B cell (primary cell): ENCODE data around the gene SLCO3A1. TPM values are rescaled to one million over a fixed set of nuclear protein-coding genes. Genes with fewer than 3 reads are reported as not detected.

Experiments used
- ATAC-seq: fragments of 200-7000 bp; cut with Tn5 transposase; one replicate; pipeline ENCODE4 v1.10.0; 2021; ENCODE audit warnings: low read depth, mild to moderate bottlenecking, moderate number of reproducible peaks, moderate library complexity
- CTCF ChIA-PET: fragments of 350-600 bp; sonication (Branson Sonifier 250); formaldehyde crosslinking; loops from one replicate; lab custom pipeline; 2021; ENCODE audit warnings: antibody characterized with exemption, inconsistent platforms; lab: Charles Lee
- POLR2A ChIA-PET: fragments of 350-600 bp; sonication (Branson Sonifier 250); formaldehyde crosslinking; loops from one replicate; lab custom pipeline; 2021; ENCODE audit warnings: antibody characterized with exemption; lab: Charles Lee
- DNase-seq: peaks from one replicate; pipeline ENCODE4 v3.0.0; 2013
- H2AFZ ChIP-seq: 2 replicates; pipeline ENCODE4 v1.6.1; 2012; ENCODE audit warnings: mild to moderate bottlenecking, low read depth, low read length; ENCODE audit not compliant: insufficient read depth, poor library complexity, severe bottlenecking
- H3K27ac ChIP-seq, 2 donors: 1 replicate in 1 of 2; 2 replicates in 1 of 2; pipeline ENCODE4 v1.5.1; 2012 to 2013; ENCODE audit warnings: low read length in 2 of 2, mild to moderate bottlenecking in 2 of 2, moderate library complexity in 1 of 2
- H3K27me3 ChIP-seq, 4 experiments: fragments of 200-600 bp in 1 of 4; sonication (generic) in 1 of 4; replicated peaks in 1 of 4; 1 replicate in 2 of 4; 2 replicates in 2 of 4; pipeline versions ENCODE4 v1.6.1 to v1.7.0; 2013 to 2016; ENCODE audit warnings: low read length in 3 of 4, mild to moderate bottlenecking in 2 of 4, mixed read lengths in 1 of 4, moderate library complexity in 1 of 4; ENCODE audit not compliant: insufficient read depth in 4 of 4, control insufficient read depth in 3 of 4; ENCODE audit errors: control extremely low read depth in 1 of 4
- H3K36me3 ChIP-seq, 2 experiments: replicated peaks in 1 of 2; 1 replicate in 1 of 2; 2 replicates in 1 of 2; pipeline versions ENCODE4 v1.6.1 to v1.7.1; 2013; ENCODE audit warnings: low read length in 1 of 2; ENCODE audit not compliant: insufficient read depth in 2 of 2, control insufficient read depth in 1 of 2; ENCODE audit errors: control extremely low read depth in 1 of 2, extremely low read depth in 1 of 2
- H3K4me1 ChIP-seq, 2 donors: fragments of 200-600 bp in 1 of 2; sonication (generic) in 1 of 2; 1 replicate in 1 of 2; 2 replicates in 1 of 2; pipeline versions ENCODE4 v1.5.1 to v1.6.1; 2013 to 2017; ENCODE audit warnings: low read length in 2 of 2; ENCODE audit not compliant: control insufficient read depth in 2 of 2, insufficient read depth in 2 of 2
- H3K4me2 ChIP-seq: replicated peaks from 2 replicates; pipeline ENCODE3; 2012; ENCODE audit warnings: mild to moderate bottlenecking, low read depth, low read length; ENCODE audit not compliant: poor library complexity, severe bottlenecking
- H3K4me3 ChIP-seq, 5 experiments: fragments of 200-600 bp in 1 of 5; sonication (generic) in 1 of 5; 1 replicate in 3 of 5; 2 replicates in 2 of 5; pipeline versions ENCODE4 v1.5.1 to v1.7.0; 2011 to 2016; ENCODE audit warnings: low read length in 4 of 5, mild to moderate bottlenecking in 4 of 5, low read depth in 2 of 5, control low read depth in 1 of 5, moderate library complexity in 1 of 5; ENCODE audit not compliant: insufficient read depth in 1 of 5; ENCODE audit errors: control extremely low read depth in 1 of 5, extremely low read depth in 1 of 5
- H3K79me2 ChIP-seq: fragments of 200-600 bp; sonication (generic); one replicate; pipeline ENCODE4 v1.6.0; 2016; ENCODE audit warnings: low read length; ENCODE audit not compliant: control insufficient read depth, insufficient read depth
- H3K9ac ChIP-seq: fragments of 200-600 bp; sonication (generic); 2 replicates; pipeline ENCODE4 v1.6.1; 2017; ENCODE audit warnings: mild to moderate bottlenecking, low read length, moderate library complexity
- H3K9me3 ChIP-seq, 3 donors: one replicate each; pipeline versions ENCODE4 v1.6.1 to v1.7.1; 2013; ENCODE audit warnings: low read length in 2 of 3; ENCODE audit not compliant: control insufficient read depth in 2 of 3, insufficient read depth in 1 of 3; ENCODE audit errors: control extremely low read depth in 1 of 3
- H4K20me1 ChIP-seq: 2 replicates; pipeline ENCODE4 v1.6.0; 2012; ENCODE audit warnings: mild to moderate bottlenecking, low read length; ENCODE audit not compliant: insufficient read depth, control insufficient read depth, poor library complexity, severe bottlenecking
- H3K27ac Mint-ChIP-seq: one replicate; pipeline ENCODE4 v1.8.0; 2021; ENCODE audit warnings: mixed read lengths
- H3K27me3 Mint-ChIP-seq: one replicate; pipeline ENCODE4 v1.8.0; 2021; ENCODE audit warnings: mixed read lengths
- H3K4me1 Mint-ChIP-seq: one replicate; pipeline ENCODE4 v1.8.0; 2021; ENCODE audit warnings: mixed read lengths
- H3K4me3 Mint-ChIP-seq: one replicate; pipeline ENCODE4 v1.8.0; 2021; ENCODE audit warnings: mixed read lengths
- H3K9me3 Mint-ChIP-seq: one replicate; pipeline ENCODE4 v1.8.0; 2022; ENCODE audit warnings: mixed read lengths; ENCODE audit not compliant: insufficient read depth
- CTCF ChIP-seq: fragments of 200-600 bp; IDR thresholded peaks from one replicate; pipeline ENCODE4 v1.8.0; 2022; ENCODE audit warnings: antibody characterized with exemption, mild to moderate bottlenecking
- EZH2 ChIP-seq: IDR thresholded peaks from 2 replicates; pipeline ENCODE4 v1.6.1; 2012; ENCODE audit warnings: borderline replicate concordance, low read depth, mild to moderate bottlenecking, moderate library complexity, low read length; ENCODE audit not compliant: insufficient read depth, poor library complexity, severe bottlenecking
- WGBS: methylation state at CpG from one replicate; pipeline ENCODE4 v1.1.5; 2013; ENCODE audit warnings: missing lambda C conversion rate; ENCODE audit not compliant: insufficient coverage; 5-methylcytosine and 5-hydroxymethylcytosine counted together
- intact Hi-C: fragments of 100-400 bp; cut with micrococcal nuclease; formaldehyde crosslinking; loops from one replicate; pipeline ENCODE4 v1.10.0; 2022
- polyA plus RNA-seq: library from polyadenylated mRNA; depleted of rRNA; stranded (reverse); fragments of >200 nt; gene quantifications from 2 replicates; pipeline ENCODE4 v1.2.3, GENCODE V29; 2012
- total RNA-seq, 2 donors: library from RNA; stranded (reverse); fragments of 120-200 nt in 1 of 2; gene quantifications; 1 replicate in 1 of 2; 2 replicates in 1 of 2; pipeline versions ENCODE4 v1.2.3 to v1.2.4, GENCODE V29; 2013 to 2022

Gene SLCO3A1
- total and polyA plus RNA-seq, 2 donors (not counting 1 experiment from before 2014, with no cell fraction given): 0.99 to 2.3 TPM

GRCh38 chr15:92011611-92012367 lies 158.3 kb downstream of the SLCO3A1 start:
- Mint-ChIP-seq H3K27me3 (no peaks in the 10 kb centered on the region), H3K4me1 (peaks cover 4% of the 10 kb centered on the region), H3K9me3 (no peaks in the 10 kb centered on the region), H3K27ac (no peak overlapping the region), H3K4me3 (peak overlapping the region; percentile 8)
- no peak overlapping the region for H3K9ac ChIP-seq
- H2AFZ ChIP-seq: no peak overlapping the region
- DNase-seq (no peak), ATAC-seq (no peak)
- H3K9me3 ChIP-seq: no peaks in the 10 kb centered on the region
- intact Hi-C loops: no loop called here
- no peaks in the 10 kb centered on the region for H3K79me2 ChIP-seq
- no peaks in the 10 kb centered on the region for H3K4me1 ChIP-seq
- no peaks in the 10 kb centered on the region for H4K20me1 ChIP-seq
- ChIA-PET POLR2A (no interaction called here), CTCF (no interaction called here)
- no peak overlapping the region for H3K27ac ChIP-seq
- 65% methylated on average over 9 of the region's 14 CpGs for WGBS
- H3K36me3 ChIP-seq: no peaks in the 10 kb centered on the region
- TF ChIP-seq EZH2 (no peak), CTCF (no peak)
- no peak overlapping the region for H3K4me3 ChIP-seq
- no peak overlapping the region for H3K4me2 ChIP-seq
- H3K27me3 ChIP-seq: peaks cover 0 to 5% (median 2%) of the 10 kb centered on the region in 4 experiments

GRCh38 chr15:92012368-92012629 lies 158.8 kb downstream of the SLCO3A1 start:
- Histone ChIP-seq H3K79me2 (no peaks in the 10 kb centered on the region), H2AFZ (no peak overlapping the region), H3K36me3 (no peaks in the 10 kb centered on the region), H3K9me3 (no peaks in the 10 kb centered on the region), H3K9ac (no peak overlapping the region), H3K4me3 (no peak overlapping the region), H3K27me3 (peaks cover 0 to 5% (median 2%) of the 10 kb centered on the region in 4 experiments), H3K4me2 (no peak overlapping the region), H3K27ac (no peak overlapping the region), H3K4me1 (no peaks in the 10 kb centered on the region), H4K20me1 (no peaks in the 10 kb centered on the region)
- H3K9me3 Mint-ChIP-seq: no peaks in the 10 kb centered on the region
- ChIA-PET CTCF (no interaction called here), POLR2A (no interaction called here)
- no CpG with 5 or more reads among the region's 1 CpG for WGBS
- peaks cover 4% of the 10 kb centered on the region for H3K4me1 Mint-ChIP-seq
- H3K27me3 Mint-ChIP-seq: no peaks in the 10 kb centered on the region
- DNase-seq (no peak), ATAC-seq (no peak)
- H3K27ac Mint-ChIP-seq: no peak overlapping the region
- H3K4me3 Mint-ChIP-seq: no peak overlapping the region
- TF ChIP-seq CTCF (no peak), EZH2 (no peak)
- intact Hi-C loops: no loop called here
